PC-3 (cell line): ENCODE results near the gene MYH7. TPM values are rescaled to one million over a fixed set of nuclear protein-coding genes. Genes with fewer than 3 reads are reported as not detected.

Experiments used
- ATAC-seq: fragments of 200-7000 bp; cut with Tn5 transposase; 2 replicates; pipeline ENCODE4 v1.9.1; 2020; ENCODE audit warnings: mild to moderate bottlenecking, moderate library complexity
- BruUV-seq: library from RNA; stranded (reverse); fragments of 400-500 nt; replicated peaks from 2 replicates; lab custom pipeline; 2021; lab: Mats Ljungman, UMichigan
- CTCF ChIA-PET: fragments of 300-600 bp; sonication (Branson Sonifier 250); formaldehyde crosslinking; loops from one replicate; lab custom pipeline; 2022; ENCODE audit warnings: antibody characterized with exemption; lab: Charles Lee
- POLR2A ChIA-PET: fragments of 300-600 bp; sonication (Branson Sonifier 250); formaldehyde crosslinking; loops from one replicate; lab custom pipeline; 2022; ENCODE audit warnings: antibody characterized with exemption; ENCODE audit not compliant: unreplicated experiment; lab: Charles Lee
- DNase-seq: peaks from one replicate; pipeline ENCODE4 v3.0.0-alpha.2; 2015
- H2AFZ ChIP-seq: fragments of 300-600 bp; sonication (generic); 2 replicates; pipeline ENCODE4 v1.6.0; 2016; ENCODE audit warnings: antibody characterized with exemption, low read length
- H3F3A ChIP-seq: fragments of 300-600 bp; sonication (generic); one replicate; pipeline ENCODE4 v1.6.0; 2017; ENCODE audit warnings: antibody characterized with exemption, low read length, control low read depth, mild to moderate bottlenecking; ENCODE audit not compliant: unreplicated experiment
- H3K27ac ChIP-seq: fragments of 300-600 bp; sonication (generic); 2 replicates; pipeline ENCODE4 v1.5.1; 2016; ENCODE audit warnings: mild to moderate bottlenecking, low read length
- H3K27me3 ChIP-seq: fragments of 300-600 bp; sonication (generic); 2 replicates; pipeline ENCODE4 v1.6.1; 2016; ENCODE audit warnings: low read length, mixed read lengths
- H3K36me3 ChIP-seq: fragments of 300-600 bp; sonication (generic); 2 replicates; pipeline ENCODE4 v1.6.1; 2016; ENCODE audit warnings: low read depth, mixed run types, low read length, mixed read lengths
- H3K4me1 ChIP-seq: fragments of 300-600 bp; sonication (generic); 2 replicates; pipeline ENCODE4 v1.5.1; 2016; ENCODE audit warnings: low read length; ENCODE audit not compliant: insufficient read depth
- H3K4me2 ChIP-seq: fragments of 300-600 bp; sonication (generic); 2 replicates; pipeline ENCODE4 v1.6.0; 2016; ENCODE audit warnings: low read length
- H3K4me3 ChIP-seq: fragments of 300-600 bp; sonication (generic); 2 replicates; pipeline ENCODE4 v1.5.1; 2016; ENCODE audit warnings: mild to moderate bottlenecking, low read length, mixed read lengths
- H3K79me2 ChIP-seq: fragments of 300-600 bp; sonication (generic); 2 replicates; pipeline ENCODE4 v1.6.1; 2017; ENCODE audit warnings: low read length, mixed read lengths
- H3K9ac ChIP-seq: fragments of 300-600 bp; sonication (generic); 2 replicates; pipeline ENCODE4 v1.6.0; 2016; ENCODE audit warnings: mild to moderate bottlenecking, low read length
- H3K9me2 ChIP-seq: fragments of 300-600 bp; sonication (generic); replicated peaks from 2 replicates; pipeline ENCODE4 v1.6.1; 2016; ENCODE audit warnings: mixed run types, low read length, mixed read lengths
- H3K9me3 ChIP-seq: fragments of 300-600 bp; sonication (generic); 2 replicates; pipeline ENCODE4 v1.6.1; 2016; ENCODE audit warnings: low read length, mixed read lengths
- H4K20me1 ChIP-seq: fragments of 300-600 bp; sonication (generic); 2 replicates; pipeline ENCODE4 v1.6.1; 2016; ENCODE audit warnings: low read length, mixed read lengths
- EZH2 ChIP-seq: fragments of 300-600 bp; sonication (generic); IDR thresholded peaks from one replicate; pipeline ENCODE4 v1.6.1; 2017; ENCODE audit warnings: antibody characterized with exemption, mild to moderate bottlenecking, low read length; ENCODE audit not compliant: unreplicated experiment
- EZH2phosphoT487 ChIP-seq: fragments of 300-600 bp; sonication (generic); IDR thresholded peaks from 2 replicates; pipeline ENCODE4 v1.6.1; 2018; ENCODE audit warnings: mild to moderate bottlenecking, antibody characterized with exemption, low read length, borderline replicate concordance
- intact Hi-C: fragments of 100-400 bp; cut with micrococcal nuclease; formaldehyde crosslinking; loops from 2 replicates; pipeline ENCODE4 v1.9.0; 2023
- total RNA-seq: library from RNA; depleted of rRNA; stranded (reverse); fragments of >200 nt; gene quantifications from 2 replicates; pipeline ENCODE4 v1.2.3, GENCODE V29; 2014
- TF ChIP-seq, protein P1 (sequence below): fragments of 300-600 bp; sonication (generic); conservative IDR thresholded peaks from 2 replicates; pipeline ENCODE4 v1.5.1; 2017; ENCODE audit warnings: antibody characterized with exemption, low read depth, mild to moderate bottlenecking, low read length

Gene MYH7
- total RNA-seq, 1 experiment from 2014 or later, result not detected

GRCh38 chr14:23378612-23379220, 56.7 kb downstream of the MYH7 start:
- Histone ChIP-seq H3K4me3 (no peak overlapping the region), H3K79me2 (no peaks in the 10 kb centered on the region), H3K27me3 (peaks cover 19% of the 10 kb centered on the region), H3K4me2 (no peak overlapping the region), H4K20me1 (no peaks in the 10 kb centered on the region), H3K36me3 (no peaks in the 10 kb centered on the region), H3K27ac (no peak overlapping the region), H3K9me2 (no peaks in the 10 kb centered on the region), H2AFZ (no peak overlapping the region), H3K9me3 (no peaks in the 10 kb centered on the region), H3F3A (no peaks in the 10 kb centered on the region), H3K9ac (no peak overlapping the region), H3K4me1 (no peaks in the 10 kb centered on the region)
- no TSS peak for BruUV-seq
- ATAC-seq, result no peak
- TF ChIP-seq, protein P1, sequence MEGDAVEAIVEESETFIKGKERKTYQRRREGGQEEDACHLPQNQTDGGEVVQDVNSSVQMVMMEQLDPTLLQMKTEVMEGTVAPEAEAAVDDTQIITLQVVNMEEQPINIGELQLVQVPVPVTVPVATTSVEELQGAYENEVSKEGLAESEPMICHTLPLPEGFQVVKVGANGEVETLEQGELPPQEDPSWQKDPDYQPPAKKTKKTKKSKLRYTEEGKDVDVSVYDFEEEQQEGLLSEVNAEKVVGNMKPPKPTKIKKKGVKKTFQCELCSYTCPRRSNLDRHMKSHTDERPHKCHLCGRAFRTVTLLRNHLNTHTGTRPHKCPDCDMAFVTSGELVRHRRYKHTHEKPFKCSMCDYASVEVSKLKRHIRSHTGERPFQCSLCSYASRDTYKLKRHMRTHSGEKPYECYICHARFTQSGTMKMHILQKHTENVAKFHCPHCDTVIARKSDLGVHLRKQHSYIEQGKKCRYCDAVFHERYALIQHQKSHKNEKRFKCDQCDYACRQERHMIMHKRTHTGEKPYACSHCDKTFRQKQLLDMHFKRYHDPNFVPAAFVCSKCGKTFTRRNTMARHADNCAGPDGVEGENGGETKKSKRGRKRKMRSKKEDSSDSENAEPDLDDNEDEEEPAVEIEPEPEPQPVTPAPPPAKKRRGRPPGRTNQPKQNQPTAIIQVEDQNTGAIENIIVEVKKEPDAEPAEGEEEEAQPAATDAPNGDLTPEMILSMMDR, result no peak
- TF ChIP-seq EZH2phosphoT487, result no peak
- TF ChIP-seq EZH2, result no peak
- no peak for DNase-seq
- intact Hi-C loops, result no loop called here
- ChIA-PET POLR2A (no interaction called here), CTCF (no interaction called here)

DNA sequence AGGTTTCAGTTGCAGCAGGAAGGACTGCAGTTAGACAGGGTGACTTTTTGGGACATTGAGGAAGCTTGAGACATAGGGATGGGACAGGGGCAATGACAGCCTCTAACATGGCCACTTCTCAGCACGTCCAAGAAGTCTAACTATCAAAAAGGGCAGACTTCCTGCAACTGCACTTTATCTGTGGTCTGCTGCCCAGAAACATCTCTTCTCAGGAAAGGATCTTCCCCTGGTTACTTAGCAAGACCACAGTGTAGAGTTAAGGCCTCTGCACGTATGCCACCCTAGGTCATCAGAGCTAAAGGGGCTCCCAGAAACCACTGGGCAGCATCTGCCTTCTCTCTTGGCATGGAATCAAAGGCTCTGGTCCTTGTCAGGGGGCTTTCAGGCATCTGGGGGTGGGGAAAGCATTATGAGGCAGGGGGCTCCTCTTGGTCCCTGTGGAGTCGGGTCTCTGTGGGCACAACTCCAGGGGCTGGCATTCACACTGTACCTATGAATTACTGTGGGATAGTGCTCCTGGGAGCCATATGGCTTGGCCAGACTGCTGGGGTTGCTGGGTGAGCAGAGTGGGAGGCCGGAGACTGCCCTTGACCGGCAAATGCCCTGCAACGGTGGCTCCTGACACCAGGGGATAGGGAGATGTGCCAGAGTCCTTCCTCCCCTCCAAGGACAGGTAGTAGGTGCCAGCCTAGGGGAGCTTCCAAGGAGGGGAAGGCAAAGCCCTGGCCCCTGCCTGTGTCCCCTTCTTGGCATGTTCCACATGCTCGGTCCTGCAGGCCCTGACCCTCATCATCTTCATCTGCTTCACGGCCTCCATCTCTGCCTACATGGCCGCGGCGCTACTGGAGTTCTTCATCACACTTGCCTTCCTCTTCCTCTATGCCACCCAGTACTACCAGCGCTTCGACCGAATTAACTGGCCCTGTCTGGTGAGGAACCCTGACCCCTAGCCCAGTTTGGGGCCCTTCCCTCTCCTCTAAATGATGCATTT, 57.6 kb downstream of the MYH7 start:
- Histone ChIP-seq H3K4me2 (no peak overlapping the region), H3K4me3 (no peak overlapping the region), H3K27ac (no peak overlapping the region), H3K36me3 (no peaks in the 10 kb centered on the region), H2AFZ (no peak overlapping the region), H3K9me3 (no peaks in the 10 kb centered on the region), H3K9ac (no peak overlapping the region), H3K79me2 (no peaks in the 10 kb centered on the region), H3K9me2 (no peaks in the 10 kb centered on the region), H3F3A (no peaks in the 10 kb centered on the region), H3K27me3 (peaks cover 14% of the 10 kb centered on the region), H4K20me1 (no peaks in the 10 kb centered on the region), H3K4me1 (no peaks in the 10 kb centered on the region)
- ATAC-seq, result no peak
- POLR2A ChIA-PET, result no interaction called here
- intact Hi-C loops, result no loop called here
- CTCF ChIA-PET, result no interaction called here
- TF ChIP-seq, protein P1, result no peak
- TF ChIP-seq EZH2phosphoT487 (no peak), EZH2 (no peak)
- no peak for DNase-seq
- BruUV-seq, result no TSS peak
